K562 (cell line): ENCODE measurements around the gene TMEM147. TPM values are rescaled to one million over a fixed set of nuclear protein-coding genes. Genes with fewer than 3 reads are reported as not detected.

Experiments
- L3MBTL2 ChIP-seq: fragments of 450-650 bp; IDR thresholded peaks from 2 replicates; pipeline ENCODE4 v1.6.1; 2016; ENCODE audit warnings: mild to moderate bottlenecking, moderate library complexity
- SP2 ChIP-seq: IDR thresholded peaks from 2 replicates; pipeline ENCODE4 v1.6.1; 2011; ENCODE audit warnings: mild to moderate bottlenecking, low read depth, low read length, moderate library complexity; ENCODE audit not compliant: poor library complexity, severe bottlenecking; ENCODE audit errors: extremely low read depth
- ZKSCAN1 ChIP-seq: fragments of 150-350 bp; IDR thresholded peaks from 2 replicates; pipeline ENCODE4 v1.6.1; 2016; ENCODE audit warnings: low read depth, low read length
- ZNF12 ChIP-seq: sonication (generic); formaldehyde crosslinking; IDR thresholded peaks from 2 replicates; pipeline ENCODE4 v1.4.0; 2020; ENCODE audit warnings: mild to moderate bottlenecking, missing genetic modification reagents
- ZNF764 ChIP-seq: fragments of 250-450 bp; sonication (Bioruptor Pico); IDR thresholded peaks from 2 replicates; pipeline ENCODE4 v1.4.0; 2020; ENCODE audit warnings: low read depth, mild to moderate bottlenecking, moderate library complexity
- polyA plus RNA-seq, 8 experiments: library from polyadenylated mRNA; depleted of rRNA in 4 of 8; stranded (reverse) in 5 of 8; unstranded in 3 of 8; fragments of >200 nt; fragmentation: Nextera tagmentation in 2 of 8; fragmentation: Illumina TruSeq in 1 of 8; extraction: Ambion mirVana in 2 of 8; extraction: Trizol in 1 of 8; gene quantifications; 2 replicates each; pipeline versions ENCODE4 v1.2.1 to v1.2.3, GENCODE V29; 2011 to 2014; ENCODE audit warnings: inconsistent platforms in 1 of 8, missing spikeins in 1 of 8
- total RNA-seq, 7 experiments: library from RNA; depleted of rRNA in 6 of 7; stranded (reverse); fragments of >200 nt in 6 of 7; fragmentation: Illumina TruSeq in 2 of 7; extraction: Trizol in 2 of 7; gene quantifications; 2 replicates each; pipeline versions ENCODE4 v1.2.1 to v1.2.3, GENCODE V29; 2011 to 2021; ENCODE audit warnings: low replicate concordance in 1 of 7
- TF ChIP-seq, protein P1 (sequence below): fragments of 450-650 bp; IDR thresholded peaks from 2 replicates; pipeline ENCODE4 v1.6.1; 2016; ENCODE audit warnings: mild to moderate bottlenecking, moderate library complexity
- TF ChIP-seq, protein P2 (sequence below): sonication (generic); formaldehyde crosslinking; IDR thresholded peaks from 2 replicates; pipeline ENCODE4 v1.8.0; 2022; ENCODE audit warnings: mild to moderate bottlenecking, low read depth, missing genetic modification reagents
- TF ChIP-seq, protein P3 (sequence below), 3 experiments: IDR thresholded peaks in 2 of 3; conservative IDR thresholded peaks in 1 of 3; 2 replicates each; pipeline ENCODE4 v1.5.1; 2011 to 2012; ENCODE audit warnings: low read length in 3 of 3, mild to moderate bottlenecking in 3 of 3, control low read depth in 2 of 3, improper control_type of control experiment in 1 of 3, inconsistent platforms in 1 of 3, low read depth in 1 of 3, mixed read lengths in 1 of 3, moderate library complexity in 1 of 3; ENCODE audit not compliant: insufficient read depth in 2 of 3

TMEM147 gene
- total and polyA plus RNA-seq, 9 of the 15 experiments (the other 6 are each of a cell fraction or from before 2014, with no cell fraction given): 73.8 to 194 (median 142) TPM

DNA sequence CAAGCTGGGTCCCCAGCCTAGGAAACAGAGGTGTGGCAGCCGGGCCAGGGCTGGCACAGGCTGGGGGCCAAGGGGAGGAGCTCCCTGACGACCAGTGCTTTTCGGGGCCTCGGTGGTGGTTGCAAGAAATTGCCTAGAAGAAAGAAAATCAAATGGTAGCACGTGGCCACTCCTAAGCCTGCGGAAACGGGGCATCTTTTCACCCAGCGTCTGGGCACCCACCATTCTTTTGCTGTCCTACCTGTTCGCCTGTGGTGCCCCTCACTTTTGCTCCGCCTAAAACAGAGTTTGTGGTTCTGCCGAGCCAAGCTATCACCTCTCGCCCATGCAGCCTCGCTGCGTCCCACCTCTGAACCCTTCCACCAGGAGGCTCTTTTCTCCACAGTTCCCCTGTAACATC lies 48.0 kb upstream of the TMEM147 start (continued):
- TF ChIP-seq, protein P1, sequence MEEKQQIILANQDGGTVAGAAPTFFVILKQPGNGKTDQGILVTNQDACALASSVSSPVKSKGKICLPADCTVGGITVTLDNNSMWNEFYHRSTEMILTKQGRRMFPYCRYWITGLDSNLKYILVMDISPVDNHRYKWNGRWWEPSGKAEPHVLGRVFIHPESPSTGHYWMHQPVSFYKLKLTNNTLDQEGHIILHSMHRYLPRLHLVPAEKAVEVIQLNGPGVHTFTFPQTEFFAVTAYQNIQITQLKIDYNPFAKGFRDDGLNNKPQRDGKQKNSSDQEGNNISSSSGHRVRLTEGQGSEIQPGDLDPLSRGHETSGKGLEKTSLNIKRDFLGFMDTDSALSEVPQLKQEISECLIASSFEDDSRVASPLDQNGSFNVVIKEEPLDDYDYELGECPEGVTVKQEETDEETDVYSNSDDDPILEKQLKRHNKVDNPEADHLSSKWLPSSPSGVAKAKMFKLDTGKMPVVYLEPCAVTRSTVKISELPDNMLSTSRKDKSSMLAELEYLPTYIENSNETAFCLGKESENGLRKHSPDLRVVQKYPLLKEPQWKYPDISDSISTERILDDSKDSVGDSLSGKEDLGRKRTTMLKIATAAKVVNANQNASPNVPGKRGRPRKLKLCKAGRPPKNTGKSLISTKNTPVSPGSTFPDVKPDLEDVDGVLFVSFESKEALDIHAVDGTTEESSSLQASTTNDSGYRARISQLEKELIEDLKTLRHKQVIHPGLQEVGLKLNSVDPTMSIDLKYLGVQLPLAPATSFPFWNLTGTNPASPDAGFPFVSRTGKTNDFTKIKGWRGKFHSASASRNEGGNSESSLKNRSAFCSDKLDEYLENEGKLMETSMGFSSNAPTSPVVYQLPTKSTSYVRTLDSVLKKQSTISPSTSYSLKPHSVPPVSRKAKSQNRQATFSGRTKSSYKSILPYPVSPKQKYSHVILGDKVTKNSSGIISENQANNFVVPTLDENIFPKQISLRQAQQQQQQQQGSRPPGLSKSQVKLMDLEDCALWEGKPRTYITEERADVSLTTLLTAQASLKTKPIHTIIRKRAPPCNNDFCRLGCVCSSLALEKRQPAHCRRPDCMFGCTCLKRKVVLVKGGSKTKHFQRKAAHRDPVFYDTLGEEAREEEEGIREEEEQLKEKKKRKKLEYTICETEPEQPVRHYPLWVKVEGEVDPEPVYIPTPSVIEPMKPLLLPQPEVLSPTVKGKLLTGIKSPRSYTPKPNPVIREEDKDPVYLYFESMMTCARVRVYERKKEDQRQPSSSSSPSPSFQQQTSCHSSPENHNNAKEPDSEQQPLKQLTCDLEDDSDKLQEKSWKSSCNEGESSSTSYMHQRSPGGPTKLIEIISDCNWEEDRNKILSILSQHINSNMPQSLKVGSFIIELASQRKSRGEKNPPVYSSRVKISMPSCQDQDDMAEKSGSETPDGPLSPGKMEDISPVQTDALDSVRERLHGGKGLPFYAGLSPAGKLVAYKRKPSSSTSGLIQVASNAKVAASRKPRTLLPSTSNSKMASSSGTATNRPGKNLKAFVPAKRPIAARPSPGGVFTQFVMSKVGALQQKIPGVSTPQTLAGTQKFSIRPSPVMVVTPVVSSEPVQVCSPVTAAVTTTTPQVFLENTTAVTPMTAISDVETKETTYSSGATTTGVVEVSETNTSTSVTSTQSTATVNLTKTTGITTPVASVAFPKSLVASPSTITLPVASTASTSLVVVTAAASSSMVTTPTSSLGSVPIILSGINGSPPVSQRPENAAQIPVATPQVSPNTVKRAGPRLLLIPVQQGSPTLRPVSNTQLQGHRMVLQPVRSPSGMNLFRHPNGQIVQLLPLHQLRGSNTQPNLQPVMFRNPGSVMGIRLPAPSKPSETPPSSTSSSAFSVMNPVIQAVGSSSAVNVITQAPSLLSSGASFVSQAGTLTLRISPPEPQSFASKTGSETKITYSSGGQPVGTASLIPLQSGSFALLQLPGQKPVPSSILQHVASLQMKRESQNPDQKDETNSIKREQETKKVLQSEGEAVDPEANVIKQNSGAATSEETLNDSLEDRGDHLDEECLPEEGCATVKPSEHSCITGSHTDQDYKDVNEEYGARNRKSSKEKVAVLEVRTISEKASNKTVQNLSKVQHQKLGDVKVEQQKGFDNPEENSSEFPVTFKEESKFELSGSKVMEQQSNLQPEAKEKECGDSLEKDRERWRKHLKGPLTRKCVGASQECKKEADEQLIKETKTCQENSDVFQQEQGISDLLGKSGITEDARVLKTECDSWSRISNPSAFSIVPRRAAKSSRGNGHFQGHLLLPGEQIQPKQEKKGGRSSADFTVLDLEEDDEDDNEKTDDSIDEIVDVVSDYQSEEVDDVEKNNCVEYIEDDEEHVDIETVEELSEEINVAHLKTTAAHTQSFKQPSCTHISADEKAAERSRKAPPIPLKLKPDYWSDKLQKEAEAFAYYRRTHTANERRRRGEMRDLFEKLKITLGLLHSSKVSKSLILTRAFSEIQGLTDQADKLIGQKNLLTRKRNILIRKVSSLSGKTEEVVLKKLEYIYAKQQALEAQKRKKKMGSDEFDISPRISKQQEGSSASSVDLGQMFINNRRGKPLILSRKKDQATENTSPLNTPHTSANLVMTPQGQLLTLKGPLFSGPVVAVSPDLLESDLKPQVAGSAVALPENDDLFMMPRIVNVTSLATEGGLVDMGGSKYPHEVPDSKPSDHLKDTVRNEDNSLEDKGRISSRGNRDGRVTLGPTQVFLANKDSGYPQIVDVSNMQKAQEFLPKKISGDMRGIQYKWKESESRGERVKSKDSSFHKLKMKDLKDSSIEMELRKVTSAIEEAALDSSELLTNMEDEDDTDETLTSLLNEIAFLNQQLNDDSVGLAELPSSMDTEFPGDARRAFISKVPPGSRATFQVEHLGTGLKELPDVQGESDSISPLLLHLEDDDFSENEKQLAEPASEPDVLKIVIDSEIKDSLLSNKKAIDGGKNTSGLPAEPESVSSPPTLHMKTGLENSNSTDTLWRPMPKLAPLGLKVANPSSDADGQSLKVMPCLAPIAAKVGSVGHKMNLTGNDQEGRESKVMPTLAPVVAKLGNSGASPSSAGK: peak; percentile 28
- TF ChIP-seq ZNF764 (CRISPR knock-in tag) (no peak), ZNF12 (CRISPR knock-in tag) (no peak), SP2 (no peak), ZKSCAN1 (no peak), L3MBTL2 (peak; percentile 53)
- TF ChIP-seq, protein P2, sequence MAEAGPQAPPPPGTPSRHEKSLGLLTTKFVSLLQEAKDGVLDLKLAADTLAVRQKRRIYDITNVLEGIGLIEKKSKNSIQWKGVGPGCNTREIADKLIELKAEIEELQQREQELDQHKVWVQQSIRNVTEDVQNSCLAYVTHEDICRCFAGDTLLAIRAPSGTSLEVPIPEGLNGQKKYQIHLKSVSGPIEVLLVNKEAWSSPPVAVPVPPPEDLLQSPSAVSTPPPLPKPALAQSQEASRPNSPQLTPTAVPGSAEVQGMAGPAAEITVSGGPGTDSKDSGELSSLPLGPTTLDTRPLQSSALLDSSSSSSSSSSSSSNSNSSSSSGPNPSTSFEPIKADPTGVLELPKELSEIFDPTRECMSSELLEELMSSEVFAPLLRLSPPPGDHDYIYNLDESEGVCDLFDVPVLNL (CRISPR knock-in tag): no peak
- TF ChIP-seq, protein P3, sequence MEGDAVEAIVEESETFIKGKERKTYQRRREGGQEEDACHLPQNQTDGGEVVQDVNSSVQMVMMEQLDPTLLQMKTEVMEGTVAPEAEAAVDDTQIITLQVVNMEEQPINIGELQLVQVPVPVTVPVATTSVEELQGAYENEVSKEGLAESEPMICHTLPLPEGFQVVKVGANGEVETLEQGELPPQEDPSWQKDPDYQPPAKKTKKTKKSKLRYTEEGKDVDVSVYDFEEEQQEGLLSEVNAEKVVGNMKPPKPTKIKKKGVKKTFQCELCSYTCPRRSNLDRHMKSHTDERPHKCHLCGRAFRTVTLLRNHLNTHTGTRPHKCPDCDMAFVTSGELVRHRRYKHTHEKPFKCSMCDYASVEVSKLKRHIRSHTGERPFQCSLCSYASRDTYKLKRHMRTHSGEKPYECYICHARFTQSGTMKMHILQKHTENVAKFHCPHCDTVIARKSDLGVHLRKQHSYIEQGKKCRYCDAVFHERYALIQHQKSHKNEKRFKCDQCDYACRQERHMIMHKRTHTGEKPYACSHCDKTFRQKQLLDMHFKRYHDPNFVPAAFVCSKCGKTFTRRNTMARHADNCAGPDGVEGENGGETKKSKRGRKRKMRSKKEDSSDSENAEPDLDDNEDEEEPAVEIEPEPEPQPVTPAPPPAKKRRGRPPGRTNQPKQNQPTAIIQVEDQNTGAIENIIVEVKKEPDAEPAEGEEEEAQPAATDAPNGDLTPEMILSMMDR (IDR thresholded peaks at IDR 0.05 in 2 of 3, conservative IDR thresholded peaks at IDR 0.05 in 1 of 3; ENCODE audit: insufficient read depth in 2 of 3, low read depth in 1 of 3, low read length in 3 of 3): peak in 2 of 3 experiments; percentile 4 to 17; a peak in 2 of 6 replicates
